ENCODE data around the gene ZEB1. TPM values are rescaled to one million over a fixed set of nuclear protein-coding genes. Genes with fewer than 3 reads are reported as not detected.
"Not testable (repeated sequence)": the region's sequence is repeated elsewhere in the genome, so short reads cannot be mapped to it uniquely, and the experiment has no call there.

ZEB1 gene
- total and polyA plus RNA-seq, 12 donors: 10.6 to 125 (median 96.4) TPM

GRCh38 chr10:31536302-31536701 lies 217.3 kb downstream of the ZEB1 start:
- peaks cover 0 to 4% (median 0%) of the 10 kb centered on the region in 11 donors for H3K9me3 ChIP-seq
- H3K27me3 ChIP-seq: no peaks in the 10 kb centered on the region
- TF ChIP-seq, protein P1, sequence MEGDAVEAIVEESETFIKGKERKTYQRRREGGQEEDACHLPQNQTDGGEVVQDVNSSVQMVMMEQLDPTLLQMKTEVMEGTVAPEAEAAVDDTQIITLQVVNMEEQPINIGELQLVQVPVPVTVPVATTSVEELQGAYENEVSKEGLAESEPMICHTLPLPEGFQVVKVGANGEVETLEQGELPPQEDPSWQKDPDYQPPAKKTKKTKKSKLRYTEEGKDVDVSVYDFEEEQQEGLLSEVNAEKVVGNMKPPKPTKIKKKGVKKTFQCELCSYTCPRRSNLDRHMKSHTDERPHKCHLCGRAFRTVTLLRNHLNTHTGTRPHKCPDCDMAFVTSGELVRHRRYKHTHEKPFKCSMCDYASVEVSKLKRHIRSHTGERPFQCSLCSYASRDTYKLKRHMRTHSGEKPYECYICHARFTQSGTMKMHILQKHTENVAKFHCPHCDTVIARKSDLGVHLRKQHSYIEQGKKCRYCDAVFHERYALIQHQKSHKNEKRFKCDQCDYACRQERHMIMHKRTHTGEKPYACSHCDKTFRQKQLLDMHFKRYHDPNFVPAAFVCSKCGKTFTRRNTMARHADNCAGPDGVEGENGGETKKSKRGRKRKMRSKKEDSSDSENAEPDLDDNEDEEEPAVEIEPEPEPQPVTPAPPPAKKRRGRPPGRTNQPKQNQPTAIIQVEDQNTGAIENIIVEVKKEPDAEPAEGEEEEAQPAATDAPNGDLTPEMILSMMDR (IDR thresholded peaks at IDR 0.05): no peak
- H3K27ac ChIP-seq: peak overlapping the region in 1 of 10 donors; percentile 33
- peak in 6 of 8 donors; percentile 20 to 62 (median 34) for ATAC-seq
- DNase-seq: peak in 1 of 2 donors; percentile 18
- peaks cover 0 to 19% (median 0%) of the 10 kb centered on the region in 9 donors for H3K4me1 ChIP-seq
- no peak overlapping the region for H3K4me3 ChIP-seq
- intact Hi-C loops (cut with DNase I): no loop called here
- 40 to 45% methylated on average over 3 of the region's 3 CpGs for WGBS, 2 donors
- no peaks in the 10 kb centered on the region for H3K36me3 ChIP-seq

- DNase-seq: no peak
- no peaks in the 10 kb centered on the region for H3K27me3 ChIP-seq
- no peak overlapping the region for H3K4me3 ChIP-seq
- H3K9me3 ChIP-seq: no peaks in the 10 kb centered on the region
- H3K4me1 ChIP-seq: peaks cover 0 to 5% (median 0%) of the 10 kb centered on the region in 9 donors
- no peak overlapping the region for H3K27ac ChIP-seq
- H3K36me3 ChIP-seq: no peaks in the 10 kb centered on the region
- no peak for ATAC-seq
- TF ChIP-seq, protein P1 (IDR thresholded peaks at IDR 0.05): no peak
- intact Hi-C loops (cut with DNase I): no loop called here
- WGBS, 2 donors: 57 to 66% methylated on average over 2 of the region's 2 CpGs
These were observed 230.9 kb downstream of the ZEB1 start for GRCh38 chr10:31549896-31550295.

GRCh38 chr10:31554556-31554955 lies 235.5 kb downstream of the ZEB1 start:
- H3K36me3 ChIP-seq: no peaks in the 10 kb centered on the region
- peaks cover 0 to 39% (median 24%) of the 10 kb centered on the region in 11 donors for H3K9me3 ChIP-seq
- peaks cover 0 to 5% (median 0%) of the 10 kb centered on the region in 9 donors for H3K4me1 ChIP-seq
- TF ChIP-seq, protein P1 (IDR thresholded peaks at IDR 0.05): no peak
- H3K4me3 ChIP-seq: no peak overlapping the region
- WGBS, 2 donors: 94 to 96% methylated on average over 2 of the region's 2 CpGs
- intact Hi-C loops (cut with DNase I): no loop called here
- DNase-seq (no peak), ATAC-seq (no peak)
- no peaks in the 10 kb centered on the region for H3K27me3 ChIP-seq
- H3K27ac ChIP-seq: no peak overlapping the region

- Histone ChIP-seq H3K27ac (no peak overlapping the region), H3K4me3 (no peak overlapping the region), H3K4me1 (no peaks in the 10 kb centered on the region), H3K9me3 (peaks cover 0 to 55% (median 37%) of the 10 kb centered on the region in 11 donors), H3K27me3 (no peaks in the 10 kb centered on the region), H3K36me3 (no peaks in the 10 kb centered on the region)
- ATAC-seq: no peak
- TF ChIP-seq, protein P1 (IDR thresholded peaks at IDR 0.05): no peak
- DNase-seq: no peak
- intact Hi-C loops (cut with DNase I): no loop called here
- WGBS, 2 donors: 85 to 94% methylated on average over 1 of the region's 1 CpG
These were observed 238.8 kb downstream of the ZEB1 start for GRCh38 chr10:31557854-31558253.

GRCh38 chr10:31568252-31568861 lies 249.3 kb downstream of the ZEB1 start:
- H3K36me3 ChIP-seq; H3K4me3 ChIP-seq; DNase-seq; ATAC-seq; H3K4me1 ChIP-seq; H3K27ac ChIP-seq; intact Hi-C loops (cut with DNase I); H3K27me3 ChIP-seq: not testable (repeated sequence)
- H3K9me3 ChIP-seq: peaks cover 0 to 39% (median 0%) of the 10 kb centered on the region in 11 donors
- 77 to 82% methylated on average over 3 of the region's 3 CpGs for whole genome bisulfite sequencing, 2 donors

Data from heart right ventricle (tissue), 16 donors.